Small intestine (tissue), 7 donors: ENCODE measurements around the gene TGFBR1. TPM values are rescaled to one million over a fixed set of nuclear protein-coding genes. Genes with fewer than 3 reads are reported as not detected.
A peak's percentile ranks its signal among the peaks of the same experiment; 100 is the strongest.

Experiments
- DNase-seq, 2 donors: peaks; one replicate each; pipeline versions ENCODE4 v3.0.0 to v3.0.0-alpha.2; 2013
- FAIRE-seq: peaks from 2 replicates; lab custom pipeline; 2012; peaks lifted over from hg19 to GRCh38; lab: Jason Lieb, UNC
- H3K27ac ChIP-seq, 3 donors: one replicate each; pipeline ENCODE4 v1.5.1; 2013; ENCODE audit warnings: low read length in 2 of 3, mild to moderate bottlenecking in 2 of 3, control low read depth in 1 of 3, inconsistent platforms in 1 of 3, low read depth in 1 of 3, moderate library complexity in 1 of 3
- H3K27me3 ChIP-seq, 3 donors: one replicate each; pipeline ENCODE4 v1.6.1; 2013; ENCODE audit warnings: low read length in 3 of 3, inconsistent platforms in 1 of 3; ENCODE audit not compliant: control insufficient read depth in 3 of 3, insufficient read depth in 3 of 3
- H3K36me3 ChIP-seq, 3 donors: one replicate each; pipeline ENCODE4 v1.6.1; 2013; ENCODE audit warnings: low read length in 3 of 3, inconsistent platforms in 1 of 3, low read depth in 1 of 3, mild to moderate bottlenecking in 1 of 3, moderate library complexity in 1 of 3; ENCODE audit not compliant: control insufficient read depth in 3 of 3, insufficient read depth in 2 of 3
- H3K4me1 ChIP-seq, 3 donors: one replicate each; pipeline ENCODE4 v1.6.1; 2013; ENCODE audit warnings: low read length in 2 of 3, inconsistent platforms in 1 of 3, low read depth in 1 of 3, mild to moderate bottlenecking in 1 of 3, moderate library complexity in 1 of 3; ENCODE audit not compliant: control insufficient read depth in 3 of 3, insufficient read depth in 2 of 3
- H3K4me3 ChIP-seq, 3 donors: one replicate each; pipeline ENCODE4 v1.5.1; 2013; ENCODE audit warnings: low read length in 3 of 3, control low read depth in 1 of 3, inconsistent platforms in 1 of 3, low read depth in 1 of 3, mild to moderate bottlenecking in 1 of 3, moderate library complexity in 1 of 3
- H3K9me3 ChIP-seq, 2 donors: one replicate each; pipeline ENCODE4 v1.6.1; 2013; ENCODE audit warnings: low read depth in 1 of 2, low read length in 1 of 2; ENCODE audit not compliant: control insufficient read depth in 2 of 2, insufficient read depth in 1 of 2
- WGBS, 3 donors: extraction: QIAGEN DNeasy Blood & Tissue Kit; methylation state at CpG; one replicate each; pipeline ENCODE4 v1.1.7; 2013; 5-methylcytosine and 5-hydroxymethylcytosine counted together
- polyA plus RNA-seq, 4 donors: library from polyadenylated mRNA; stranded (reverse) in 3 of 4; unstranded in 1 of 4; fragments of 200-250 nt in 3 of 4; fragments of 120-200 nt in 1 of 4; gene quantifications; one replicate each; pipeline versions ENCODE4 v1.2.1 to v1.2.3, GENCODE V29; 2013
- donor health status: healthy with polysubstance abuse.
- donor health status: control.
- donor health status: control.
- donor health status: Bipolar disorder and iron deficiency.
- donor health status: healthy.

TGFBR1 gene
- polyA plus RNA-seq, 4 donors = 3.8 to 16.2 (median 6.8) TPM

DNA sequence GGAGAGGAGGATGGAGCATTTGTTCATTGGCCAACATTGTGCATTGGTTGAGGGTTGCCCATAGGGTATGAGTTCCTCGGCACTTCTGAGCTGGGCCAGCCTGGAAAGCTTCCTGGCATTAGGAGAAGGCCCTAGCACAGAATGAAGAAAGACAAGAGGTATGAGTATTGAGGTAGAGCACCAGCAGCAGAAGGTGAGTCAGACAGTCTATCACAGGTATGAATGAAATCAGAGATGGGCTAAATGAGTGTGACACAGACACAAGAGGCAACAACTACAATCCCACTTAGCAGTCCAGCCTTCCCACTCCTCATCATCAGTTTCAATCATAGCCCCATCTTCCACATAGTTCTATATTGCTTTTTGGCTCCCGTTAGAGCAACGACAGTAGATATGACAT, 25.4 kb upstream of the TGFBR1 start:
- no peaks in the 10 kb centered on the region for H3K36me3 ChIP-seq
- H3K27me3 ChIP-seq = peaks cover 0 to 2% (median 0%) of the 10 kb centered on the region in 3 donors
- no peak overlapping the region for H3K4me3 ChIP-seq
- 84 to 92% (median 87%) methylated on average over 3 of the region's 3 CpGs for WGBS, 3 donors
- no peaks in the 10 kb centered on the region for H3K9me3 ChIP-seq
- H3K4me1 ChIP-seq = peaks cover 0 to 2% (median 0%) of the 10 kb centered on the region in 3 donors
- DNase-seq = no peak
- no peak overlapping the region for H3K27ac ChIP-seq
- FAIRE-seq = no peak

- H3K9me3 ChIP-seq = no peaks in the 10 kb centered on the region
- H3K36me3 ChIP-seq = no peaks in the 10 kb centered on the region
- no peak overlapping the region for H3K4me3 ChIP-seq
- WGBS, 3 donors = 67 to 78% (median 77%) methylated on average over 6 of the region's 6 CpGs
- no peaks in the 10 kb centered on the region for H3K4me1 ChIP-seq
- DNase-seq (no peak), FAIRE-seq (no peak)
- no peak overlapping the region for H3K27ac ChIP-seq
- peaks cover 0 to 4% (median 0%) of the 10 kb centered on the region in 3 donors for H3K27me3 ChIP-seq
Measured at GRCh38 chr9:99083051-99083450, 21.9 kb upstream of the TGFBR1 start.

- Histone ChIP-seq H3K9me3 (peaks cover 0 to 8% of the 10 kb centered on the region in 2 donors), H3K27ac (no peak overlapping the region), H3K4me1 (no peaks in the 10 kb centered on the region), H3K4me3 (no peak overlapping the region), H3K36me3 (no peaks in the 10 kb centered on the region), H3K27me3 (peaks cover 0 to 3% (median 0%) of the 10 kb centered on the region in 3 donors)
- DNase-seq = no peak
- FAIRE-seq = no peak
- WGBS, 3 donors = 71 to 76% (median 74%) methylated on average over 12 of the region's 12 CpGs
Measured at GRCh38 chr9:99085949-99086948, 18.7 kb upstream of the TGFBR1 start.

DNA sequence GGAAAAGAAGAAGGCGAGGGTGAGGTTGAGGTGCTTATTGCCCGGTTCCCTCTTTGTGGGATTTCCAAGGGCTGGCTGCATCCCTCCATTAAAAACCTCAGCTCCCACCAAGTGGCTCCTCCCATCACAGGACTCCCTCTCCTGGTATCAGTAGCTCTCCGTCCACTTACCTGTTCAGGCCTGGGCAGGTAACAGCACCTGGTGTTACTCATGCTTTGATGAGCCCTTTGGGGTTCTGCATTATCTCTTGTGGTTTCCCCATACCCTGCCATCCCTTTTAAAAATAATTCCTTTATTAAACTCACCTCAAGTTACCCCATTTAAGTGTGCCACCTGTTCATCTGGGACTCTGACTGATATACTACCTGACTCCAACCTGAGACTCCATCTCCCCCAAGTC, 17.5 kb upstream of the TGFBR1 start:
- FAIRE-seq (no peak), DNase-seq (no peak)
- WGBS, 3 donors = 93% methylated on average over 3 of the region's 3 CpGs
- Histone ChIP-seq H3K27me3 (peaks cover 0 to 3% (median 0%) of the 10 kb centered on the region in 3 donors), H3K4me3 (no peak overlapping the region), H3K27ac (no peak overlapping the region), H3K4me1 (no peaks in the 10 kb centered on the region), H3K36me3 (no peaks in the 10 kb centered on the region), H3K9me3 (peaks cover 0 to 8% of the 10 kb centered on the region in 2 donors)

DNA sequence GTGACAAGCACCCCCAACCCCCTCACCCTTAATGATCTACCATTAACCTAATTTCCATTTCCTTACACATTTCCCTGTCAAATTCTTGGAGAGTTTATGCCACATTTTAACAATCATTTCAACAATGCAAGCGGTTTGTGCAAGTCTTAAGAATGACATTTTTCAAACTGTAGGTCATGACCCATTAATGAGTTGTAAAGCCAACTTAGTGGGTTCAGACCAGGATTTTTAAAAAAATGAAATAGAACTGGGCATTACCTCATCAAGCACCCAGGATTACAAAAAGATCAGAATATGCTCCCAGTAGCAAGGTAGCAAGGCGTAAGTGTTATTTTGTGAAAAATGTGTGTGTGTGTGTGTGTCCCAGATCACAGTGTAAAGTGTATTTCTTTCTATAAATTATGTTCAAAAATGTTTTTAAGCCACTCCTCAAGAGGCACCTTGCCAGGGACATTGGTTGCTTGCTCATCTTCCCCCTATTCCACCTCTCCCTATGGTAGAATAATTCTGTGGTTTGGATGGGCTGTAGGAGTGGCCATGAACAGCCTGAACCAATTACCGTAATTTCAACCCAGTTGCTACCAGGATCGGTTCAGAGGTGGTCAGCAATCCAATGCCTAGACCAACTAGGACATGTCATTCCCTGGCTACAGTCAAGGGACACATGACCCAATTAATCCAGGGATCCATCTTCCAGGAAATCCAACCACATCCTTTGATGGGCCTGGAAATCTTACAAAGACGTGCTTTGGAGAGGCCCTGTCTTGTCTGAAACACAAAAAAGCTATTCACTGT, 14.4 kb upstream of the TGFBR1 start:
- H3K9me3 ChIP-seq = peaks cover 0 to 8% of the 10 kb centered on the region in 2 donors
- DNase-seq = no peak
- WGBS, 3 donors = 89 to 95% (median 92%) methylated on average over 5 of the region's 5 CpGs
- no peaks in the 10 kb centered on the region for H3K36me3 ChIP-seq
- no peak for FAIRE-seq
- no peak overlapping the region for H3K4me3 ChIP-seq
- H3K27me3 ChIP-seq = peaks cover 0 to 3% (median 0%) of the 10 kb centered on the region in 3 donors
- no peak overlapping the region for H3K27ac ChIP-seq
- H3K4me1 ChIP-seq = no peaks in the 10 kb centered on the region

GRCh38 chr9:99092643-99093491, 12.0 kb upstream of the TGFBR1 start:
- H3K27me3 ChIP-seq = no peaks in the 10 kb centered on the region
- DNase-seq (peak in 1 of 2 donors; percentile 41), FAIRE-seq (no peak)
- 60 to 80% (median 72%) methylated on average over 6 of the region's 6 CpGs for WGBS, 3 donors
- peaks cover 0 to 8% of the 10 kb centered on the region in 2 donors for H3K9me3 ChIP-seq
- H3K4me1 ChIP-seq = no peaks in the 10 kb centered on the region
- no peak overlapping the region for H3K4me3 ChIP-seq
- H3K27ac ChIP-seq = no peak overlapping the region
- no peaks in the 10 kb centered on the region for H3K36me3 ChIP-seq

DNA sequence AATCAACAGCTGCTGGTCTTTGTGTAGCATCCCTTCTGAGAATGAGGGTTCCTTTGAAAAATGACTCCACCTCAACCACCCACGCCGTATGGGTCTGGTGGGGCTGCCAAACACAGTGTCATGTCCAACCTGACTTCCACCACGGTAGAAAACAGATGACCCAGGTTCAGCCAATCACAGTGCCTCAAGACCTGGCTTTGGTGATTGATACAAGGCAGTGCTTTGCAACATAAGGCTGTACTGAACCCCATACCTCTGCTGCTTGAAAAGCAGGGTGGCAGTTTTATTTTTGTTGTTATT, 11.5 kb upstream of the TGFBR1 start:
- H3K27ac ChIP-seq = no peak overlapping the region
- no peak overlapping the region for H3K4me3 ChIP-seq
- no peak for FAIRE-seq
- peaks cover 0 to 8% of the 10 kb centered on the region in 2 donors for H3K9me3 ChIP-seq
- H3K27me3 ChIP-seq = no peaks in the 10 kb centered on the region
- WGBS, 3 donors = 76 to 86% (median 80%) methylated on average over 3 of the region's 3 CpGs
- H3K4me1 ChIP-seq = no peaks in the 10 kb centered on the region
- no peak for DNase-seq
- no peaks in the 10 kb centered on the region for H3K36me3 ChIP-seq

- FAIRE-seq (no peak), DNase-seq (no peak)
- Histone ChIP-seq H3K9me3 (no peaks in the 10 kb centered on the region), H3K4me3 (no peak overlapping the region), H3K27ac (no peak overlapping the region), H3K27me3 (no peaks in the 10 kb centered on the region), H3K36me3 (no peaks in the 10 kb centered on the region), H3K4me1 (no peaks in the 10 kb centered on the region)
- WGBS, 3 donors = 72 to 82% (median 79%) methylated on average over 3 of the region's 3 CpGs
Measured at GRCh38 chr9:99095565-99095964, 9.3 kb upstream of the TGFBR1 start.
